Endothelial cell of umbilical vein (primary cell): ENCODE data around the gene SDCCAG8.

Experiments used
- CTCF ChIP-seq, 2 donors: IDR thresholded peaks; 1 replicate in 1 of 2; 2 replicates in 1 of 2; pipeline ENCODE4 v1.5.1; 2011; ENCODE audit warnings: low read length in 2 of 2, mild to moderate bottlenecking in 2 of 2, moderate library complexity in 2 of 2, control low read depth in 1 of 2, inconsistent platforms in 1 of 2, low read depth in 1 of 2; ENCODE audit not compliant: insufficient read depth in 1 of 2; ENCODE audit errors: extremely low read depth in 1 of 2
- FOS ChIP-seq: IDR thresholded peaks from 2 replicates; pipeline ENCODE4 v1.6.1; 2011; ENCODE audit warnings: mild to moderate bottlenecking, low read length, moderate library complexity, borderline replicate concordance; ENCODE audit not compliant: insufficient read depth
- POLR2A ChIP-seq: IDR thresholded peaks from 2 replicates; pipeline ENCODE4 v1.6.1; 2012; ENCODE audit warnings: low read depth, mild to moderate bottlenecking, control low read depth, low read length
- POLR2AphosphoS5 ChIP-seq: IDR thresholded peaks from 2 replicates; pipeline ENCODE4 v1.6.1; 2012; ENCODE audit warnings: low read depth, mild to moderate bottlenecking, control low read depth, low read length, moderate library complexity; ENCODE audit not compliant: insufficient read depth

GRCh38 chr1:243367314-243367713 is 111.5 kb downstream of the SDCCAG8 start:
- TF ChIP-seq FOS (no peak), CTCF (IDR thresholded peaks at IDR 0.05; ENCODE audit: extremely low read depth in 1 of 2, insufficient read depth in 1 of 2, low read depth in 1 of 2, low read length in 2 of 2) (no peak), POLR2AphosphoS5 (no peak), POLR2A (no peak)
